ENCODE measurements around the gene SCAPER.
A peak's percentile ranks its signal among the peaks of the same experiment; 100 is the strongest.
"Not testable (repeated sequence)": the region's sequence is repeated elsewhere in the genome, so short reads cannot be mapped to it uniquely, and the experiment has no call there.

Gene SCAPER

GRCh38 chr15:76313175-76313567, 592.0 kb downstream of the SCAPER start:
- not testable (repeated sequence) for DNase-seq (ENCODE audit: low spot score)

GRCh38 chr15:76312540-76313174, 592.5 kb downstream of the SCAPER start:
- no peak for DNase-seq (ENCODE audit: low spot score)

- DNase-seq (ENCODE audit: low spot score) = peak; percentile 90
Observed at GRCh38 chr15:76311100-76311953, 593.8 kb downstream of the SCAPER start, which contains the start of gene ETFA. Gene ETFA (minus strand): TSS chr15:76311469. CDS start chr15:76311388, 81 bp downstream.

GRCh38 chr15:76310475-76311099, 594.6 kb downstream of the SCAPER start:
- no peak for DNase-seq (ENCODE audit: low spot score)

- DNase-seq (ENCODE audit: low spot score) = no peak
Observed at GRCh38 chr15:76309601-76310330, 595.4 kb downstream of the SCAPER start.

- no peak for DNase-seq (ENCODE audit: low spot score)
Observed at GRCh38 chr15:76303909-76304308, 601.2 kb downstream of the SCAPER start.

- no peak for DNase-seq (ENCODE audit: low spot score)
Observed at GRCh38 chr15:76299786-76300185, 605.4 kb downstream of the SCAPER start.

GRCh38 chr15:76298986-76299385, 606.2 kb downstream of the SCAPER start:
- no peak for DNase-seq (ENCODE audit: low spot score)

- not testable (repeated sequence) for DNase-seq (ENCODE audit: low spot score)
Observed at GRCh38 chr15:76297951-76298350, 607.2 kb downstream of the SCAPER start.

All from CD4-positive, alpha-beta T cell treated with Interleukin-15 for 4 hours (primary cell).